AG09309 (cell line): ENCODE measurements around the gene SELENBP1.

Experiments
- DNase-seq: peaks from one replicate; pipeline ENCODE4 v3.0.0-alpha.2; 2010; ENCODE audit warnings: low read depth
- H3K4me3 ChIP-seq: 2 replicates; pipeline ENCODE4 v1.5.1; 2011; ENCODE audit warnings: mild to moderate bottlenecking, low read depth, low read length, moderate library complexity; ENCODE audit not compliant: control insufficient read depth
- CTCF ChIP-seq: IDR thresholded peaks from 2 replicates; pipeline ENCODE4 v1.5.1; 2011; ENCODE audit warnings: mild to moderate bottlenecking, low read depth, low read length, inconsistent platforms; ENCODE audit not compliant: insufficient read depth, control insufficient read depth; ENCODE audit errors: missing control alignments

SELENBP1 gene

GRCh38 chr1:151344291-151344690 is 28.2 kb downstream of the SELENBP1 start:
- no peak for TF ChIP-seq CTCF
- no peak overlapping the region for H3K4me3 ChIP-seq
- no peak for DNase-seq

GRCh38 chr1:151343587-151343986 is 28.9 kb downstream of the SELENBP1 start:
- no peak overlapping the region for H3K4me3 ChIP-seq

GRCh38 chr1:151342569-151342968 is 29.9 kb downstream of the SELENBP1 start:
- H3K4me3 ChIP-seq: no peak overlapping the region
- no peak for DNase-seq
- no peak for TF ChIP-seq CTCF

More at GRCh38 chr1:151343587-151343986, 28.9 kb downstream of the SELENBP1 start:
- no peak for DNase-seq
- TF ChIP-seq CTCF: no peak

- no peak for DNase-seq
- H3K4me3 ChIP-seq: no peak overlapping the region
- no peak for TF ChIP-seq CTCF
These were observed 30.5 kb downstream of the SELENBP1 start for GRCh38 chr1:151342021-151342420.

- DNase-seq: peak; percentile 52
- H3K4me3 ChIP-seq: no peak overlapping the region
- peak; percentile 58 for TF ChIP-seq CTCF
These were observed 31.4 kb downstream of the SELENBP1 start for GRCh38 chr1:151340870-151341754.

GRCh38 chr1:151336556-151336955 is 35.9 kb downstream of the SELENBP1 start:
- H3K4me3 ChIP-seq: no peak overlapping the region
- no peak for DNase-seq
- no peak for TF ChIP-seq CTCF
